Measurements from ENCODE around the gene EGFL7.

EGFL7 gene

GRCh38 chr9:136644343-136644592 lies 18.4 kb upstream of the EGFL7 start:
- peak; percentile 83 for DNase-seq (ENCODE audit: low spot score)

DNA sequence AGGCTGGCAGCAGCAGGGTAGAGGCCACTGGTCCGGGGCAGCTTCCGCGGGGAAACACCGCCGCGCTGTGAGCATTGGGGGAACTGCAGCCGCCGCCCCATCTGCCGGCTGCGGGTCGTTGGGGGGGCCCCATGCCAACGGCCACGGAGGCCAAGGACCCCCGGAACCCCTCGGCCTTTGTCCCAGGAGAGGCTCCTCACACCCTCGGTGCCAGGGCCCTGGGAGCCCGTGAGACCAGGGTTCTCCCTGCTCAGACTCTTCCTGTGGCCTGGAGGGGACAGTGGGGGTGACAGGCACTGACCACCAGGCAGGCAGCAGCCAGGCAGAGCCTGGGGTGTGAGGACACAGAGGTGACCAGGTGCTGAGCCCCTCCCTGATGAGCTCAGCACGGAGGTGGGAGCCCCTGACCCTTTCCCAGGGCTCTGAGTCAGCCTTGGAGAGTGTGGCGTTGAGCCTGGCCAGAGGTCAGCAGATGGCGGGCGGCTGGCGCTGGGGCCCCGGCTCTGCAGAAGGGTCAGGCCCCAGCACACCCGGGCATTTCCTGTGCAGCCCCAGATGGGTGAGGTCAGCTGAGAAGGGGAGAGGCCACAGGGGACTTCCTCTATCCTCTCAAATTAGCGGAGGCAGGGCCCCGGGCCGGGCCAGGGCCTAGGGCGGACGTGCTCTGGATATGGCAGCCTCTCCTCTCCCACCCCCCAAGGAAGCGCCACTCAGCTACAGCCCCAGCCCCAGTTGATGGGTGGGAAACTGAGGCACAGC lies 17.9 kb upstream of the EGFL7 start:
- no peak for DNase-seq (ENCODE audit: low spot score)

- DNase-seq (ENCODE audit: low spot score): no peak
Measured at GRCh38 chr9:136645352-136645902, 17.3 kb upstream of the EGFL7 start.

DNA sequence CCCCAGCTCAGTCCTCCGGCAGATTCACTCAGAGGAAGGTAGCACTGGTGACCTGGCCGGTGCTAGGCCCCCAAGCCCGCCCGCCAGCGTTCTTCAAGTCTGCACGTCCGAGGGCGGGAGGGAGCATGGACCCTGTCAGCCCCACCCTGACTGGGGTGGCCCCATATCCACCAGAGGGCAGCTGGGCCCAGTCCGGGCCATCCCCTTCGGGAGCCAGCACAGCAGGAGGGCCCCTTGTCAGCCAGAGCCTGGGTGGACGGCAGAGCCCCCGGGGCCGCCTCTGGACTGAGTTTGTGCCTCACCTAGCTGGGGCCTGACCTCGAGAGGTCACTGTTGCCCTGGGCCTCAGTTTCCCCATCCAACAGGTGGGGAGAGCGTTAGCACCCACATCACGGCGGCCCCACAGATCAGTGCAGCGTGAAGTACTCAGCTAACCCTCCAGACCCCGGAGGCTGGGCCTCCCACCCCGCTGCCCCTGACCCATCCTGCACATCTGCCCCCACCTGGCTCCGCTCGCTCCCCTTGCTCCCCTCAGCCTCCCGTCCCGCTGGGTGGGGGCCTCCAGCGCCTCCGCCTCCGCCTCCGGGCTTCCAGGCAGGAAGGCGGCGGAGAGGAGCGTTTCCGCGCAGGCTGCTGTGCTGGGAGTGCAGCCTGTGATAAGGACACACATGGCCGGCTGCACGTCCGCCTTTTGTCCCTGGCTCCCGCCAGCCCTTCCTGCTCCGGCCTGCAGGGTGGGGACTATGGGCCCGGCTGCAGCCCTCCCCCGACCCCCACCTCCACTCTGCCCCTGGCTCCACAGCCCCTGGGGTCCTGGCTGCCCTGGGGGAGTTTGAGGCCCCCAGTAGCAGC lies 16.6 kb upstream of the EGFL7 start:
- no peak for DNase-seq (ENCODE audit: low spot score)

DNA sequence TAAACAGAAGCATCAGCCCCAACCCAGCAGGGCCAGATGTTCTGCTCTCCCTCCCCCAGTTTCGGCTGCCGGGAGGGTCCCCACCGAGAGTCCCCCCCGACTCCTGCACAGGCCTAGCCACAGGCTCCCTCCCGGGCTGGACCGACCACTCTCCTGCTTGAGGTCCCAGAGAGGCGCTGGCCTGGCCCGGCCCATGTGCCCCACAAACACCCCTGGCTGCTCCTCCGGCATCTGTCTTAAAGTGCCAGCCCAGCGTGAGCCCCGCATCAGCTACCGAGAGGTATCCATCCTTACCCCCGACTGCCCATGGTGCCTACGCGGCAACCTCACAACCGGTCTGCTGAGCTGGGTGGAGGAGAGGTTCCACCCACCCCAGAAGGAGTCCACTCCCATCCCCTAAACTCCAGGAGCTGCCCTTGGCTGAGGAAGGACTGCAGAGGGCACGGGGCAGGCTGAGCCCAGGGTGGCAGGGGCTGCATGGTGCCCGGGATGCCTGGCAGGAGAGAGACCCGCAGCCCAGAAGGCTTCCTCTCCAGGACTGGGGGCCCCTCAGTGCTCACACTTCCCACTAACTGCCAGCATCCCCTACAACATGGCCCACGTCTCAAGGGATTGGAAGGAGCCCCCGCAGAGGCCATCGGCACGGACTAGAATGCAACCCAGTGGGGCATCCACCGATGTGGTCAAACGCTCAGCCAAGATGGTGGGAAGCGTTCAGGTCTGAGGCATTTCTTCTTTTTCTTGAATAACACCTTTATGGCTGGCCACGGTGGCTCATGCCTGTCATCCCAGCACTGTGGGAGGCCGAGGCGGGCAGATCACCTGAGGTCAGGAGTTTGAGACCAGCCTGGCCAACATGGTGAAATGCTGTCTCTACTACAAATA lies 15.6 kb upstream of the EGFL7 start:
- no peak for DNase-seq (ENCODE audit: low spot score)

GRCh38 chr9:136648751-136649150 lies 14.0 kb upstream of the EGFL7 start:
- DNase-seq (ENCODE audit: low spot score): no peak

DNA sequence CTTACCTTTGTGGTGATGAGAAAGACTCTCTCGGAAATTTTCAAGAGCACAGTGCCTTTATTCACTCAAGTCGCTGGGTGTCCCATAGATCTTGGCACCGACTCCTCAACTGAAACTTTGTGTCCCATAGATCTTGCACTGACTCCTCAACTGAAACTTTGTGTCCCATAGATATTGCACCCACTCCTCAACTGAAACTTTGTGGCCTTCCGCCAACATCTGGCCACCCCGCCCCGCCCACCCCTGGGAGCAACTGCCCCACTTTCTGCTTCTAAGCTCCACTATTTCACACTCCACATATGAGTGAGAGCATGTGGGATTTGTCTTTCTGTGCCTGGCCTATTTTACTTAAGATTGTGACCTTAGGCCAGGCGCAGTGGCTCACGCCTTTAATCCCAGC lies 12.7 kb upstream of the EGFL7 start:
- no peak for DNase-seq (ENCODE audit: low spot score)

- DNase-seq (ENCODE audit: low spot score): no peak
Measured at GRCh38 chr9:136650648-136651047, 12.1 kb upstream of the EGFL7 start.

DNA sequence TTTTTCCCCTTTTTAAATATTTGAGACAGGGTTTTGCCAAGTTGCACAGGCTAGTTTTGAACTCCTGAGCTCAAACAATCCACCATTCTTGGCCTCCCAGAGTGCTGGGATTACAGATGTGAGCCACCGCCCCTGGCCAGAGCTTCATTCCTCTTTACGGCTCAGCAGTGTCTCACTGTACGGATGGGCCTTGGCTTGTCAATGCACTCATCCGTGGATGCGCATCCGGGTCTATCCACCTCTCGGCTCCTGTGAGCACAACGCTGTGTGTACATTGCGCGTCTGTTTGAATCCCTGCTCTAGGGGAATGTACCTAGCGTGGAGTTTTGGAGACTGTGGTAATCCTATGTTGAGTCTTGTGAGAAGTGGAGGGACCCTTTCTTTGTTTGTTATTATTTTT lies 10.9 kb upstream of the EGFL7 start:
- DNase-seq (ENCODE audit: low spot score): no peak

DNA sequence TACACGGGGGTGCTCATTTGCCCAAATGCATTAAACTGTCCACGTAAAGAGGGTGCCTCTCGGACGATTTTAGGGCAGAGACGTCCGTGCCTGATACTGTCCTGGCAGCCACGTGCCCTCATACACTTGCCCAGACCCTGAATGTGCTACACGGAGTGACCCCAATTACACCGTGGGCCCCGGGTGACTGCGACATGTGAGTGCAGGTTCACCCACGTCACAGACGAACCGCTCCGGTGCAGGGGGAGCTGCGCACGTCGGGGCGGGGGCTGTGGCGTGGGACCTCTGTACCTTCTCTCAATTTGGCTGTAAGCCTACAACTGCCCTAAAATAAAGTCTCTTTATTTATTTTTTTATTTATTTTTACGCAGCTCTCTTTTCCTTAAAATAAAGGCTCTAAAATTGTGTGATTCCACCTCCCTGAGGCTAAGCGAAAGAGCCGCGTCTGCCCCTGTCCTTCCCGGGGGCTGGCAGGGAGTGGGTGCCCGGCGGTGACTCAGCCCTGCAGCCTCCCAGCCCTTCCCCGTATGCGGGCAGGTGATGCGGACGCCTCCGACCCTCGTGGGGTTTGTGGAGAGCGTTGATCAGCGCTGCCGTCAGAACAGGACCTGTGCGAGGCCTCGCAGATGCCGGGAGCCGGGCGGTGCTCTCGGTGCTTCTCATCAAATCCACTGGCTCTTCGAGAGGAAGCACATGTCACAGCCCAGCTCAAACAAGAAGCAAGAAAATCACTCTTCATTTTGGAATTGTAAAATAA lies 9.2 kb upstream of the EGFL7 start:
- no peak for DNase-seq (ENCODE audit: low spot score)

DNA sequence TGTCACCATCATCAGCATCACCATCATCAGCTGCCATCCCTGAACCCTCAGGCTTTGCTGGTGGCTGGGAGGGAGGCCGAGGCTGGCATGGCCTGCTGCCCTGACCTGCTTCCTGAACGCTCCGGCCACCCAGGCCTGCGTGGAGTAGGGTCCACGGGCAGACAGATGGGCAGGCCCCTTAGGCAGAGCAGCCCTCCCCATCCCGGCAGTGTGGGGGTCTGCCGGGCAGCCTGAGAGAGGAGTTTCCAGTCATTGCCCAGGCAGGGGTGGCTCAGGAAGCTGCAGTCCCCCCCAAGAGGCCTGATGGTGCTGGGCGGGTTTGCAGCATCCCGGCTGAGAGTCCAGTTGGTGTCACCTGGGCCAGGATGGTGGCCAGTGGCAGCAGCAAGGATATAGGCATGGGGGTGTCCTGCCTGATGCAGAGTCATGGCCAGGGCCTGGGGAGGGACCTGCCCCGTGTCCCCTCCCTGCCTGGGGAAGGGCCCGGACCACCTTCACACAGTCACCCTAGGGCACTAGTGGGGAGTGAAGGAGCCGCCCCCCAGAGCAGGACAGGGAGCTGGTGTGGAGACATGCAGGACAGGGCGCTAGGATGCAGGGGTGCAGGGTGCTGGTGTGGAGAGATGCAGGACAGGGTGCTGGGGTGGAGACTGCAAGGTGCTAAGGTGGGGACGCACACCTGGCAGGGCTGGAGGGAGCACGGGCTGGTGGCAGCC lies 7.7 kb upstream of the EGFL7 start:
- no peak for DNase-seq (ENCODE audit: low spot score)

GRCh38 chr9:136655536-136656182 lies 7.1 kb upstream of the EGFL7 start:
- DNase-seq (ENCODE audit: low spot score): no peak

DNA sequence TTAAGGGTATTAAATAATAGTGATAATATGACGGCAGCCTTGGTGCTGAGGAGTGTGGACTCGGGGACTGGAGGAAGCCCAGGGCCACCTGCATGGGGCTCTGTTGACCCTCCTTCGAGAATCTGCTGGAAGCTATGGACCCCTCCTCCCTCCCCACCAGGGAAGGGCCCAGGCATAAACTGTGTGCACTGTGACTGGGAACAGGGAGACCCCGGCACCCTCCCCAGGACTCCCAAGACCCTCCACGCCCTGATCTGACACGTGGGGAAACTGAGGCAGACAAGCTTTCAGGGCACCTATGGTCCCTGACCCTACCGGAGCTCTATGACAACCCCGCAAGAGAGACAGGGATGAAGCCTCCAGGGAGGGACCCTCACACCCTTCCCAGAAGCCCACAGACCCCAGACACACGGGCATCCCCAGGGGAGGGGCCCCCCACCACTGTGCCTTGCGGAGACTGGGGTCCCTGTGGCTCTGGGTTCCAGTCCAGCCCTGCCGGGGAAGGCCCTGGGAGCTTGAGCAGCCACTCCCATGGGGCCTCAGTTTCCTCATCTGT lies 6.5 kb upstream of the EGFL7 start:
- no peak for DNase-seq (ENCODE audit: low spot score)

DNA sequence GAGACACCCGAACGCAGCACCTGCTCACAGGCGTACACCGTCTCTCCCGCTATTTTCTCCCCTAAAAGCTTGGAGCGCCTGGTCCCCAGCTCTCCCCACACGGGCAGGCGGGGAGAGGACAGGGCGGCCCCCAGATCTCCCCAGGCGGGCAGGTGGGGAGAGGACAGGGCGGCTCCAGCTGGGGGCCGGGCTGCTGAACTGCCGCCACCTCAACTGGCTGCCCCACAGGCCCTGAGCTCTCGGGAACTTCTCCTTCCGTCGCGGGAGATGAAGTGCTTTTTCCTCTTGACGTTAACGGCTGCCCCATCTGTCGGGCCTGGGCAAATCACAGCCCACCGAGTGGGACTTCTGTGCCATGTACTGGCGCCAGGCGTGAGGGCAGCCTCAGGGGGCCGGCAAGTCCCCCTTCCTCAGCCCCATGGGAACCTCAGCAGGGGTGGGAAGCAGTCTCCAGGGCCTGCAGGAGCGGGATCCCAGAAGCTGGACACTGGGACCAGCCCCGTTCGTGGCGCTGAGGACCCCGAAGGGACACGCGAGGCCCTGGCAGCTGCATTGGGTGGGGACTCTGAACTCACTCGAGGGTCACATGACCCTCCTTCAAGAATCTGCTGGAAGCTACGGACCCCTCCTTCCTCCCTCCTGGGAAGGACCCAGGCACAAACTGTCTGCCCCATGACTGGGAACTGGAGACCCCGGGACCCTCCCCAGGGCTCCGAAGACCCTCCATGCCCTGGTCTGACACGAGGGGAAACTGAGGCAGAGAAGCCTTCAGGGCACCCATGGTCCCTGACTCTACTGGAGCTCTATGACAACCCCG lies 5.7 kb upstream of the EGFL7 start:
- no peak for DNase-seq (ENCODE audit: low spot score)

DNA sequence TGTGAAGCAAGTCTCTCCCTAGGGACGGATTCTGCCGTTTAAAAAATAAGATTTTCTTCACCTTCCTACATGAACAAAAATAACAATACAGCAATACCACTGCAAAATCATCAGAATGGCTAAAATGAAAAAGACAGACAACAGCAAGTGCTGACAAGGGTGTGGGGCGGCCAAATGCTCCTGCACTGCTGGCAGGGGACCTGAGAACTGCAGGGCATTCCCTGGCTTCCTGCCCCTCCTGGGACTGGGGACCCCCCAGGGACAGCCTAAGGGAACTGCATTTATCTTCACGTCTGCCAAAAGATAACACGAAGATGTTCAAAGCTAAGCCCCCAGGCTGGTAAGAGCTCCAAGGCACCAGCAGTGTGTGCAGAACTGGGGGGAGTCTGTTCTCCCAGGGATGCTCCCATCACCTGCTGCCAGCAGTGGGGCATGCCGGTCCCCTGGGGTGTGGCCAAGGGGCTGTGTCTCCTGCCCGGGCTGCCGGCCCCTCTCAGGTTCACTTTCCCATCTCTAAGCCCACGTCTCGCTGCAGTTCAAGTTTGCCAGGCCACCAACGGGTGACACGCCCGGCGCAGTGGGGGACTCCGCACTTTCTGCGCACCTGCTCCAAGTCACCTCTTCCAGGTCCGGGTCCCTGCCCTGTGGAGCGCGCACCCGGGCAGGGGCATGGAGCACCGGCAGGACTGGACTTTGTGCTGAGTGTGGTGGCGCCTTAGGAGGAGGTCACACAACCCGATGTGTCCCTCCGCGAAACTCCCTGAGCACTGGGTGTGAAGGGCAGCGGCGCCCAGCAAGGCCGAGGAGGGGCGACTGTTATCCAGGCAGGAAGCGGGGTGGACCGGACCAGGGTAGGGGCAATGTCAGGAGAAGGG lies 4.5 kb upstream of the EGFL7 start:
- DNase-seq (ENCODE audit: low spot score): no peak

DNA sequence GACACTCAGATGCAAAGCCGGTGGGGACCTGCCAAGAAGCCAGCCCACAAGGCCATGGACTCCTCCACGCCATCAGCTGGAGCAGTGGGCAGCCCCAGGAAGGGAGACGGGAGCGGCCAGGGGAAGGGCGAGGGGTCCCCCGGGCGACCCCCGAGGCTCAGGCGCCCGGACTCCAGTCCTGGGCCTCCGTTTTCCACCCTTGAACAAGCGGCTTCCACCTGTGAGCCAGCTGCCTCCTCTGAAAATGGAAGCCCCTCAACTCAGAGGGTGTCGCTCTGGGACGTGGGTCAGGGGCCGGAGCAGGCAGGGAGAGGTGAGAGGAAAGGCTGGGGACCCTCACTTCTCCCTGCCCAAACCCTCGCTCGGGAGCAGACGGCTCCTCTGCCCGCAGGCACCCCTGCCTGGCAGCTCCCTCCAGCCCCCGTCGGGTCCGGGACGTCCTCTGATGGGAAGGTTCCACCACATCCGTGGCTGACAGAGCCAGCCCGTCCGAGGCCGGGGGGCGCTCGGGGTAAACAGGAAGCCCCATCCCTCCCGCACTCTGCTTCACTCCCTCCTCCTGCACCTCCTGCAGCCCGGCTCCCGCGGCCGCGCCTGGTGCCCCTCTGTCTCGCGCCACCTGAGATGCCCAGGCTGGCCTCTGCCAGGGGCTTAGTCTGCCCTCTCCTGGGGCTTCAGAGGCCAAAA lies 3.7 kb upstream of the EGFL7 start:
- no peak for DNase-seq (ENCODE audit: low spot score)

GRCh38 chr9:136659861-136660784 lies 2.6 kb upstream of the EGFL7 start:
- DNase-seq (ENCODE audit: low spot score): no peak

Data from hematopoietic multipotent progenitor cell treated with erythropoietin and hydrocortisone succinate and interleukin-3 and kit ligand, for 17 days (in vitro differentiated cells).